PFSK-1 (cell line): ENCODE measurements around the gene DNAH6.

Experiments
- FOXP2 ChIP-seq: optimal IDR thresholded peaks from 2 replicates; pipeline ENCODE3; 2011; ENCODE audit warnings: borderline replicate concordance, control low read depth, inconsistent platforms; ENCODE audit not compliant: insufficient read depth; ENCODE audit errors: extremely low read length, extremely low read depth
- TAF1 ChIP-seq: IDR thresholded peaks from 2 replicates; pipeline ENCODE4 v1.6.1; 2012; ENCODE audit warnings: low read length, control low read depth, borderline replicate concordance; ENCODE audit not compliant: insufficient read depth

DNA sequence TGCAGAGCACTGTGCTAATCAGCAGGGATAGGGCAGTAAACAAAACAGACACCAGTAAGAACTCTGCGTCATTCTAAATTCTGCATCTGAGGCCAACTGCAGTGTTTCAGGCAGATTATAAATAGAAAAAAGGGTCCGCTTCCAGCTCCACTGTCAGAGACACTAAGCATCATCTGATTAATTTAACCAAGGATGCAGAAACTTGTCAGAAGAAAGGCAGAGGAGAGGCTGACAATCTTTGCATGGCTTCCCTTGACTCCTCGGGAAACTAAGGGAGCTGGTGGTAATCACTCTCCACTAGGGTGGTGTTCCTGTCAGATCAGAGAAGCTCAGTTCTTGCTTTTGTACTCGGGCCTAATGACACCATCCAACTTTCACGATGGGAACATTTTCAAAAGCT lies 123.5 kb downstream of the DNAH6 start:
- TF ChIP-seq FOXP2 = no peak
- no peak for TF ChIP-seq TAF1
